ENCODE results near the gene DYNC1I1. TPM values are rescaled to one million over a fixed set of nuclear protein-coding genes. Genes with fewer than 3 reads are reported as not detected.

Gene DYNC1I1
- total RNA-seq, 1 experiment from 2014 or later, result 3.2 TPM

DNA sequence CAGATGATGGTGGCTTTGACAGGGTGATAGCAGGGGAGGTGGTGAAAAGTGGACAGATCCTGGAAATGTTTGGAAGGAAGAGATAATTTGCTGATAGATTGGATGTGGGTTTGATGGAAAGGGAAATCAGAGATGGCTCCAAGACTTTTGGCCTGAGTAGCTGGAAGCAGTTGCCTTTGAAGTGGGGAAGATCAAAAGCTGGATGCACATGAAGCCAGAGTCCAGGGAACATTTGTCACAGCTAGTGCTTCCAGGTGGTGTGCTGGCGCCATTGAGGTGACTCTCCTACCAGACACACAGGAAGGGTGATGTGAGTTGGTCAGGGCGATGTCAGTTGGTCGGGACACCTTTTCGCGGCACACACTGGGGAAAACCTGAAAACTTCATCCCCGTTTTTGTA lies 15.9 kb downstream of the DYNC1I1 start:
- no peak overlapping the region for H4K91ac ChIP-seq (ENCODE audit: insufficient read length, low read depth, low read length)
- no peaks in the 10 kb centered on the region for H4K20me1 ChIP-seq (ENCODE audit: control insufficient read depth, insufficient read depth, insufficient read length)
- no peak overlapping the region for H2BK15ac ChIP-seq (ENCODE audit: low read depth, low read length)
- peaks cover 12 to 13% of the 10 kb centered on the region in 2 experiments for H3K4me1 Mint-ChIP-seq
- no peaks in the 10 kb centered on the region for H3K79me2 ChIP-seq (ENCODE audit: insufficient read depth, low read length)
- H3K27me3 Mint-ChIP-seq (ENCODE audit: low read depth), result peaks cover 50% of the 10 kb centered on the region
- no peak overlapping the region for H3K27ac ChIP-seq (ENCODE audit: insufficient read length, low read depth, low read length)
- no peak overlapping the region for H3K23ac ChIP-seq (ENCODE audit: insufficient read length, low read depth, low read length)
- H3K27ac Mint-ChIP-seq, result no peak overlapping the region
- no peak overlapping the region for H2BK12ac ChIP-seq (ENCODE audit: insufficient read length, low read depth, low read length)
- no peak overlapping the region for H3T11ph ChIP-seq (ENCODE audit: low read length)
- H2AK5ac ChIP-seq (ENCODE audit: insufficient read length, low read length), result no peak overlapping the region
- no peaks in the 10 kb centered on the region; a peak in 1 of 5 replicates for H3K9me3 Mint-ChIP-seq
- H3K36me3 Mint-ChIP-seq (ENCODE audit: insufficient read depth in 1 of 3, low read depth in 3 of 3), result no peaks in the 10 kb centered on the region
- no peak overlapping the region for H3K4me2 ChIP-seq (ENCODE audit: insufficient read depth, insufficient read length, low read length)
- H3K18ac ChIP-seq (ENCODE audit: insufficient read length, low read depth, low read length), result no peak overlapping the region
- no peak overlapping the region for H3K4ac ChIP-seq (ENCODE audit: low read depth, low read length)
- no peaks in the 10 kb centered on the region; the same call in 1 of the 2 replicates for H3K4me1 ChIP-seq (ENCODE audit: insufficient read depth, low read length)
- no peak overlapping the region for H3K4me3 Mint-ChIP-seq
- H2BK20ac ChIP-seq (ENCODE audit: low read depth, low read length, poor library complexity, severe bottlenecking), result no peak overlapping the region
- no peak overlapping the region for H3K9ac ChIP-seq (ENCODE audit: extremely low read depth, insufficient read length, low read length)
- H3K9me3 ChIP-seq (ENCODE audit: control insufficient read depth, low read depth, low read length), result no peaks in the 10 kb centered on the region
- WGBS (ENCODE audit: extremely low coverage, insufficient read length, low lambda C conversion rate), result no CpG with 5 or more reads among the region's 6 CpGs
- H4K5ac ChIP-seq (ENCODE audit: insufficient read length, low read depth, low read length), result no peak overlapping the region
- TF ChIP-seq CTCF (conservative IDR thresholded peaks at IDR 0.05), result no peak
- H3K27me3 ChIP-seq (ENCODE audit: insufficient read depth, low read length), result peaks cover 18% of the 10 kb centered on the region; the same call in 1 of the 2 replicates
- H3K23me2 ChIP-seq (ENCODE audit: insufficient read length, low read depth, low read length, poor library complexity, severe bottlenecking), result no peaks in the 10 kb centered on the region
- DNase-seq, result no peak
- no peak overlapping the region for H2BK5ac ChIP-seq (ENCODE audit: insufficient read length, low read length)
- no peak overlapping the region for H2BK120ac ChIP-seq (ENCODE audit: low read depth, low read length, poor library complexity, severe bottlenecking)
- H3K14ac ChIP-seq (ENCODE audit: insufficient read depth, low read length), result no peak overlapping the region
- no peak overlapping the region for H3K56ac ChIP-seq (ENCODE audit: insufficient read length, low read depth, low read length)
- H3K79me1 ChIP-seq (ENCODE audit: insufficient read depth, low read depth, low read length, poor library complexity, severe bottlenecking), result no peaks in the 10 kb centered on the region
- no peak overlapping the region for H4K8ac ChIP-seq (replicated peaks; ENCODE audit: insufficient read length, low read depth, low read length)
- H2AFZ ChIP-seq (ENCODE audit: low read length), result no peak overlapping the region
